C4-2B (cell line): ENCODE measurements around the gene NBPF11.
"Not testable (repeated sequence)": the region's sequence is repeated elsewhere in the genome, so short reads cannot be mapped to it uniquely, and the experiment has no call there.

ENCODE experiments used
- ZFX ChIP-seq: fragments of 450-650 bp; IDR thresholded peaks from 2 replicates; pipeline ENCODE4 v1.6.1; 2017
- TF ChIP-seq, protein P1 (sequence below): fragments of 450-650 bp; conservative IDR thresholded peaks from 2 replicates; pipeline ENCODE4 v1.5.1; 2017; ENCODE audit warnings: mild to moderate bottlenecking

DNA sequence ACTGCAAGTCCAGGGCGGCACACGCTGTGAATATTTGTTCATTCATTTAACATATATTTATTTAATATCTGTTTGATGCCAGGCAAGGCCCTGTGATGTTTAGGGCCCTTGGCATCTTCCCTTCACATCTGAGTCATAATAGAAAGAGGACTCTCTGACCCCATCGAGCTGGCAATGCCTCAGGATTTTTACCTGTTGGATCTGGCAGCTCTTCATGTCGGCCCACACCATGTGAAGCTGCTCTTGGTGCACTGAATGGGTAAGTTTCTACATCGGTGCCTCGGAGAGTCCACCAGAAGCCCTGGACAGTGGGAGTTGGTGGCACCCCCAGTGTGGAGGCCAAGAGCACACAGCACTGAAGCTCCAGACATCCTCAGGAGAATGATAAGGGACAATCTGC is 8.9 kb downstream of the NBPF11 start:
- TF ChIP-seq, protein P1, sequence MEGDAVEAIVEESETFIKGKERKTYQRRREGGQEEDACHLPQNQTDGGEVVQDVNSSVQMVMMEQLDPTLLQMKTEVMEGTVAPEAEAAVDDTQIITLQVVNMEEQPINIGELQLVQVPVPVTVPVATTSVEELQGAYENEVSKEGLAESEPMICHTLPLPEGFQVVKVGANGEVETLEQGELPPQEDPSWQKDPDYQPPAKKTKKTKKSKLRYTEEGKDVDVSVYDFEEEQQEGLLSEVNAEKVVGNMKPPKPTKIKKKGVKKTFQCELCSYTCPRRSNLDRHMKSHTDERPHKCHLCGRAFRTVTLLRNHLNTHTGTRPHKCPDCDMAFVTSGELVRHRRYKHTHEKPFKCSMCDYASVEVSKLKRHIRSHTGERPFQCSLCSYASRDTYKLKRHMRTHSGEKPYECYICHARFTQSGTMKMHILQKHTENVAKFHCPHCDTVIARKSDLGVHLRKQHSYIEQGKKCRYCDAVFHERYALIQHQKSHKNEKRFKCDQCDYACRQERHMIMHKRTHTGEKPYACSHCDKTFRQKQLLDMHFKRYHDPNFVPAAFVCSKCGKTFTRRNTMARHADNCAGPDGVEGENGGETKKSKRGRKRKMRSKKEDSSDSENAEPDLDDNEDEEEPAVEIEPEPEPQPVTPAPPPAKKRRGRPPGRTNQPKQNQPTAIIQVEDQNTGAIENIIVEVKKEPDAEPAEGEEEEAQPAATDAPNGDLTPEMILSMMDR = not testable (repeated sequence)
- not testable (repeated sequence) for TF ChIP-seq ZFX
